Left ventricle myocardium inferior (tissue), 1 donor: ENCODE results near the gene BBLN. TPM values are rescaled to one million over a fixed set of nuclear protein-coding genes. Genes with fewer than 3 reads are reported as not detected.

Experiments
- DNase-seq: peaks from one replicate; pipeline ENCODE4 v3.0.0-alpha.2; 2020
- H3K27ac ChIP-seq: fragments of 200-600 bp; replicated peaks from 2 replicates; pipeline ENCODE4 v1.8.0; 2021
- H3K27me3 ChIP-seq: fragments of 200-600 bp; 2 replicates; pipeline ENCODE4 v1.8.0; 2021; ENCODE audit warnings: low read depth
- H3K36me3 ChIP-seq: fragments of 200-600 bp; 2 replicates; pipeline ENCODE4 v1.8.0; 2021
- H3K4me1 ChIP-seq: fragments of 200-600 bp; 2 replicates; pipeline ENCODE4 v1.8.0; 2021
- H3K4me3 ChIP-seq: fragments of 200-600 bp; 2 replicates; pipeline ENCODE4 v1.8.0; 2021; ENCODE audit warnings: mild to moderate bottlenecking, moderate library complexity
- H3K9me3 ChIP-seq: fragments of 200-600 bp; replicated peaks from 2 replicates; pipeline ENCODE4 v1.8.0; 2021
- CTCF ChIP-seq: fragments of 200-600 bp; IDR thresholded peaks from 2 replicates; pipeline ENCODE4 v1.8.0; 2021; ENCODE audit warnings: antibody characterized with exemption, mild to moderate bottlenecking, borderline replicate concordance
- intact Hi-C: fragments of 100-400 bp; cut with micrococcal nuclease; formaldehyde crosslinking; loops from one replicate; pipeline ENCODE4 v1.11.0; 2022
- total RNA-seq: library from RNA; stranded (reverse); fragmentation: NEBNext Ultra II Directional; extraction: Animal tissue kit (Norgen Biotek cat#: 25700); gene quantifications from one replicate; pipeline ENCODE4 v1.2.1, GENCODE V29; 2021
- donor health status: DM: no; HTN: yes; CAD: no; lungs with severe emphysema.

Gene BBLN
- total RNA-seq, 1 donor from 2014 or later, result 52.5 TPM

GRCh38 chr9:128201441-128202369 is 41.6 kb downstream of the BBLN start:
- no peaks in the 10 kb centered on the region for H3K36me3 ChIP-seq
- intact Hi-C loops, result no loop called here
- H3K9me3 ChIP-seq, result no peaks in the 10 kb centered on the region
- no peak for DNase-seq
- no peak overlapping the region for H3K4me3 ChIP-seq
- peaks cover 25% of the 10 kb centered on the region for H3K27me3 ChIP-seq
- no peak overlapping the region for H3K27ac ChIP-seq
- H3K4me1 ChIP-seq, result peaks cover 11% of the 10 kb centered on the region
- TF ChIP-seq CTCF, result no peak

- DNase-seq, result no peak
- H3K36me3 ChIP-seq, result no peaks in the 10 kb centered on the region
- H3K9me3 ChIP-seq, result no peaks in the 10 kb centered on the region
- H3K4me3 ChIP-seq, result peak overlapping the region; percentile 78
- no peak for TF ChIP-seq CTCF
- peaks cover 11% of the 10 kb centered on the region for H3K4me1 ChIP-seq
- intact Hi-C loops, result no loop called here
- peaks cover 25% of the 10 kb centered on the region for H3K27me3 ChIP-seq
- no peak overlapping the region for H3K27ac ChIP-seq
Observed at GRCh38 chr9:128202648-128203023, 42.6 kb downstream of the BBLN start.

- peak within 1 kb of the TSS; percentile 62 for H3K27ac ChIP-seq
- peak; percentile 95 for TF ChIP-seq CTCF
- DNase-seq, result peak; percentile 61
- H3K9me3 ChIP-seq, result no peaks in the 10 kb centered on the region
- intact Hi-C loops, result no loop called here
- peak within 1 kb of the TSS; percentile 78 for H3K4me3 ChIP-seq
- peaks cover 25% of the 10 kb centered on the region for H3K27me3 ChIP-seq
- no peaks in the 10 kb centered on the region for H3K36me3 ChIP-seq
- peaks cover 11% of the 10 kb centered on the region for H3K4me1 ChIP-seq
Observed at GRCh38 chr9:128203024-128203706, 43.1 kb downstream of the BBLN start, which contains the start of gene DNM1. DNM1 (plus strand) TSS chr9:128203379; CDS start chr9:128203471, 92 bp downstream.

GRCh38 chr9:128203707-128204551 is 43.9 kb downstream of the BBLN start:
- Histone ChIP-seq H3K9me3 (no peaks in the 10 kb centered on the region), H3K4me1 (peaks cover 11% of the 10 kb centered on the region), H3K27me3 (peaks cover 25% of the 10 kb centered on the region), H3K27ac (peak overlapping the region; percentile 62), H3K4me3 (peak overlapping the region; percentile 78), H3K36me3 (no peaks in the 10 kb centered on the region)
- intact Hi-C loops, result no loop called here
- DNase-seq, result peak; percentile 34
- no peak for TF ChIP-seq CTCF

GRCh38 chr9:128204858-128205257 is 44.8 kb downstream of the BBLN start:
- H3K27ac ChIP-seq, result peak overlapping the region; percentile 62

More at GRCh38 chr9:128204858-128205257, 44.8 kb downstream of the BBLN start:
- TF ChIP-seq CTCF, result no peak
- Histone ChIP-seq H3K36me3 (no peaks in the 10 kb centered on the region), H3K4me1 (peaks cover 11% of the 10 kb centered on the region), H3K27me3 (peaks cover 25% of the 10 kb centered on the region), H3K9me3 (no peaks in the 10 kb centered on the region), H3K4me3 (peak overlapping the region; percentile 78)
- DNase-seq, result no peak
- intact Hi-C loops, result no loop called here
